Testis (tissue), 2 donors: ENCODE results near the gene INSC.

Experiments
- POLR2A ChIP-seq: fragments of 450-650 bp; IDR thresholded peaks from one replicate; pipeline ENCODE4 v1.6.1; 2017; ENCODE audit warnings: antibody characterized with exemption, mild to moderate bottlenecking, moderate library complexity
- TF ChIP-seq, protein P1 (sequence below), 3 experiments: fragments of 450-650 bp in 2 of 3; fragments of 200-600 bp in 1 of 3; sonication (generic) in 1 of 3; IDR thresholded peaks; one replicate each; pipeline ENCODE4 v1.5.1; 2016 to 2019; ENCODE audit warnings: antibody characterized with exemption in 3 of 3, mild to moderate bottlenecking in 2 of 3, moderate library complexity in 1 of 3

DNA sequence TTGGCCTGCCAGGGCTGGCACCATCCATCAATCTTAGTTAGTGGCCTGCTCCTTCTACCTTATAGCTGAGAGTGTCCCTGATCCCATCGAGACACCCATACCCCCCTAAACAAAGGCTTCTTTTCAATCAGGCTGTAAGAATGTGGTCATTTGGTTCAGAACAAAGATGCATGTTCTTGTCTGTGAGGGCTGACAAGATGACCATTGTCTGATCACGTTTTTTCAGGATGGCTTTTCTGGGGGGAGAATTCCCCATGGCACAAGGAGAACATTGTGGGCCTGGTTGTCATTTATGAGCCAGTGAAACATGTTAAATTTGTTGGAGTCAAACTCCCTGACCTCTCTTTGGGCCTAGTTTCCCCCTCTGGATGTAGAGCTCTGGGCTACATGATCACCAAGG lies 160.4 kb downstream of the INSC start:
- TF ChIP-seq, protein P1, sequence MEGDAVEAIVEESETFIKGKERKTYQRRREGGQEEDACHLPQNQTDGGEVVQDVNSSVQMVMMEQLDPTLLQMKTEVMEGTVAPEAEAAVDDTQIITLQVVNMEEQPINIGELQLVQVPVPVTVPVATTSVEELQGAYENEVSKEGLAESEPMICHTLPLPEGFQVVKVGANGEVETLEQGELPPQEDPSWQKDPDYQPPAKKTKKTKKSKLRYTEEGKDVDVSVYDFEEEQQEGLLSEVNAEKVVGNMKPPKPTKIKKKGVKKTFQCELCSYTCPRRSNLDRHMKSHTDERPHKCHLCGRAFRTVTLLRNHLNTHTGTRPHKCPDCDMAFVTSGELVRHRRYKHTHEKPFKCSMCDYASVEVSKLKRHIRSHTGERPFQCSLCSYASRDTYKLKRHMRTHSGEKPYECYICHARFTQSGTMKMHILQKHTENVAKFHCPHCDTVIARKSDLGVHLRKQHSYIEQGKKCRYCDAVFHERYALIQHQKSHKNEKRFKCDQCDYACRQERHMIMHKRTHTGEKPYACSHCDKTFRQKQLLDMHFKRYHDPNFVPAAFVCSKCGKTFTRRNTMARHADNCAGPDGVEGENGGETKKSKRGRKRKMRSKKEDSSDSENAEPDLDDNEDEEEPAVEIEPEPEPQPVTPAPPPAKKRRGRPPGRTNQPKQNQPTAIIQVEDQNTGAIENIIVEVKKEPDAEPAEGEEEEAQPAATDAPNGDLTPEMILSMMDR (IDR thresholded peaks at IDR 0.05), result no peak
- no peak for TF ChIP-seq POLR2A
